Neutrophil (primary cell): ENCODE data around the gene CRTC1.

Experiments used
- H3K27ac ChIP-seq: fragments of 200-600 bp; sonication (generic); 2 replicates; pipeline ENCODE4 v1.5.1; 2016; ENCODE audit warnings: mild to moderate bottlenecking, moderate library complexity
- H3K27me3 ChIP-seq: fragments of 200-600 bp; sonication (generic); 2 replicates; pipeline ENCODE4 v1.6.0; 2016; ENCODE audit warnings: mild to moderate bottlenecking
- H3K36me3 ChIP-seq: fragments of 200-600 bp; sonication (generic); 2 replicates; pipeline ENCODE4 v1.5.1; 2017
- H3K4me1 ChIP-seq, 2 experiments: fragments of 200-600 bp in 1 of 2; sonication (generic) in 1 of 2; 1 replicate in 1 of 2; 2 replicates in 1 of 2; pipeline versions ENCODE4 v1.5.1 to v1.6.1; 2013 to 2016; ENCODE audit warnings: low read depth in 1 of 2, low read length in 1 of 2, mild to moderate bottlenecking in 1 of 2, moderate library complexity in 1 of 2; ENCODE audit not compliant: control insufficient read depth in 1 of 2, insufficient read depth in 1 of 2
- H3K4me3 ChIP-seq, 2 experiments: fragments of 200-600 bp in 1 of 2; sonication (generic) in 1 of 2; 1 replicate in 1 of 2; 2 replicates in 1 of 2; pipeline ENCODE4 v1.5.1; 2013 to 2016; ENCODE audit warnings: low read depth in 1 of 2, low read length in 1 of 2, mild to moderate bottlenecking in 1 of 2, moderate library complexity in 1 of 2
- H3K9me3 ChIP-seq: fragments of 200-600 bp; sonication (generic); 2 replicates; pipeline ENCODE4 v1.5.1; 2016
- TF ChIP-seq, protein P1 (sequence below): fragments of 200-600 bp; sonication (generic); IDR thresholded peaks from 2 replicates; pipeline ENCODE4 v1.5.1; 2016; ENCODE audit warnings: antibody characterized with exemption

Gene CRTC1

DNA sequence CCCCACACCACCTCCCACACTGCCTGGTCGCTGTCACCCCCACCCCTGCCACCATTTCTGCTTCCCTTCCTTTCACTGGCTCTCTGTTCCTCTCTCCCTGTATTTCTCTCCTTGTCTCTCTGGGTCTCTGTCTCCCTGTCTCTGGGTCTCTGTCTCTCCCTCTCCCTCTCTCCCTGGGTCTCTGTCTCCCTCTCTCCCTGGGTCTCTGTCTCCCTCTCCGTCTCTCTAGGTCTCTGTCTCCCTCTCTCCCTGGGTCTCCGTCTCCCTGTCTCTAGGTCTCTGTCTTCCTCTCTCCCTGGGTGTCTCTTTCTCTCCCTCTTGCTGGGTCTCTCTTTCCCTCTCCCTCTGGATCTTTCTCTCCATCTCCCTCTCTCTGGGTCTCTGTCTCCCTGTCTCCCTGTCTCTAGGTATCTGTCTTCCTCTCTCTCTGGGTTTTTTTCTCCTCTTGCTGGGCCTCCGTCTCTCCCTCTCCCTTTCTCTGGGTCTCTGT, 25.1 kb upstream of the CRTC1 start:
- H3K4me3 ChIP-seq = no peak overlapping the region
- H3K27me3 ChIP-seq = peaks cover 8% of the 10 kb centered on the region
- no peak overlapping the region for H3K27ac ChIP-seq
- no peaks in the 10 kb centered on the region for H3K4me1 ChIP-seq
- no peaks in the 10 kb centered on the region for H3K9me3 ChIP-seq
- TF ChIP-seq, protein P1, sequence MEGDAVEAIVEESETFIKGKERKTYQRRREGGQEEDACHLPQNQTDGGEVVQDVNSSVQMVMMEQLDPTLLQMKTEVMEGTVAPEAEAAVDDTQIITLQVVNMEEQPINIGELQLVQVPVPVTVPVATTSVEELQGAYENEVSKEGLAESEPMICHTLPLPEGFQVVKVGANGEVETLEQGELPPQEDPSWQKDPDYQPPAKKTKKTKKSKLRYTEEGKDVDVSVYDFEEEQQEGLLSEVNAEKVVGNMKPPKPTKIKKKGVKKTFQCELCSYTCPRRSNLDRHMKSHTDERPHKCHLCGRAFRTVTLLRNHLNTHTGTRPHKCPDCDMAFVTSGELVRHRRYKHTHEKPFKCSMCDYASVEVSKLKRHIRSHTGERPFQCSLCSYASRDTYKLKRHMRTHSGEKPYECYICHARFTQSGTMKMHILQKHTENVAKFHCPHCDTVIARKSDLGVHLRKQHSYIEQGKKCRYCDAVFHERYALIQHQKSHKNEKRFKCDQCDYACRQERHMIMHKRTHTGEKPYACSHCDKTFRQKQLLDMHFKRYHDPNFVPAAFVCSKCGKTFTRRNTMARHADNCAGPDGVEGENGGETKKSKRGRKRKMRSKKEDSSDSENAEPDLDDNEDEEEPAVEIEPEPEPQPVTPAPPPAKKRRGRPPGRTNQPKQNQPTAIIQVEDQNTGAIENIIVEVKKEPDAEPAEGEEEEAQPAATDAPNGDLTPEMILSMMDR = no peak
- H3K36me3 ChIP-seq = no peaks in the 10 kb centered on the region

DNA sequence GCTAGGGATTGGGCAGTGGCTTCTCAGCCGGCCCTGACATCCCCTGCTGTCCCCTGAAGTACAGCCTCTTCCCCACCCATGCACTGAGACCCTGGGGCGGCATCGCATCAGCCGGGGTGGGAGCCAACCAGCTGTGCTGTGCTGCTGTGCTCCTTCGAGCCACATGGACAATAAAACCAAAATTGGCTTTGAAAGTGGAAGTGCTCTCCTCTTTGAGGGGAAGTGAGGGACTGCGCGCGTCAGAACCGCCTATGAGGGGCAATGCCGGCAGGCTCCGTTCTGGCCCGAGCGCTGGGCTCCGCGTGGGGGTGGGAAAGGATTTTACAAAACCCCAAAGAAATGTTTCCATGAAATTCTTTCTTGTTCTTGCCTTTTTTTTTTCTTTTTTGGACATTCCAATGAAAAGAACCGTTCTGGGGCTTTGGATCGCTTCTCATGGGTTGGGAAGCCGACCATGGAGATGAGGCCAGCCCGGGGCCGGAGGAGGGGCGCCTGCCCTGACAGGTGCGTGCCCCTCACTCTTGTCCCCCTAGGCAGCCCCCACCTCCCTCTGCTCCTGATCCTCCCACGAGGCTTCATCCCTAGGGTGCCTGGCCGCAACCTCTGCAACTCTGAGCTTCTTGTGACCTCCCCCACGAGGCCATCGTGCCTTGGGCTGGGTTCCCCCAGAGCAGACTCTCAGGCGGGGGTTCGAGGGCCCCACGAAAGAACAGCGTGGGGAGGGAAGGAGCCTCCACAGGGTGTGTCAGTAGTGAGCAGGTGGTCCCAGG, 24.0 kb upstream of the CRTC1 start:
- Histone ChIP-seq H3K27ac (no peak overlapping the region), H3K27me3 (peaks cover 8% of the 10 kb centered on the region), H3K9me3 (no peaks in the 10 kb centered on the region), H3K4me3 (no peak overlapping the region), H3K4me1 (no peaks in the 10 kb centered on the region), H3K36me3 (no peaks in the 10 kb centered on the region)
- TF ChIP-seq, protein P1 = no peak

DNA sequence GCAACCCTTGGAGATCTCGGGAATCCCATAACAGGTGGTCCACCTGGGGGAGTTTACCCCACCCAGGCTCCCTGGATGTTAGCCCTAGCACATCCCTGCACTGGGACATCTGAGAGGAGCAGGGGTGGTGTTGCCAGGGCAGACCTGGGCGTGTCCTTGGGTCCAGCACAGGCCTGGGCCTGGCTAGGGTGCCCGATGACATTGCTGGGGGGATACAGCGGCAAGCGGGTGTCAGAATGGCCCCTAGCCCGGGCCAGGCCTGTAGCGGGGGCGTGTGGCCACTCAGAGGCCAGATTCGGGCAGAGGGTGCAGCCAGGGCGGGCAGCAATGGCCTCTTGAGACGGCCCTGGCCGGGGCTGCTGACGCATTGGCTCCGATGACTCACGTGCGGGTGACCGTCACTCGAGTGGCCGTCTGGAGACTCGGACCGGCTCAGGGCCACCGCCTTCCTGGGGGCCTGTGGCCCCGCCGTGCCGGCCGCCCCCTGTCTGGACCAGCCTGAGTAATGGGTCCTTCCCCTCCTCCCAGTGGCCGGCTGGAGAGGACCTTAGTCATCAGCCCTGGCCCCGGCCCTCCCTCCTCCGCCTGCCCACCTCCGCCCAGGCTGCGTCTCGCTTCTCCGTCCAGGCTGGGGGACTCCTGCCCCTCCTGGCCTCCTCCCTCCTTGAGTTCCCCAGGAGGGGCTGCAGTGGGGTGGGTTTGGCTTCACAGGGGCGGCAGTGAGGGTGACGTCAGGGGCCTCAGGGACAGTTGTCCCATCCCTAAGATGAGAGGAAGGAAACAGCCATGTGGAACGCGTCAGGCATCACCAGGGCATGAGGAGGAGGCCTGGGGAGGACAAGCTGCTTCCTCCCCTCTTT, 23.2 kb upstream of the CRTC1 start:
- Histone ChIP-seq H3K9me3 (no peaks in the 10 kb centered on the region), H3K4me1 (no peaks in the 10 kb centered on the region), H3K27me3 (peaks cover 8% of the 10 kb centered on the region), H3K36me3 (peaks cover 2% of the 10 kb centered on the region), H3K4me3 (no peak overlapping the region), H3K27ac (no peak overlapping the region)
- TF ChIP-seq, protein P1 = no peak

DNA sequence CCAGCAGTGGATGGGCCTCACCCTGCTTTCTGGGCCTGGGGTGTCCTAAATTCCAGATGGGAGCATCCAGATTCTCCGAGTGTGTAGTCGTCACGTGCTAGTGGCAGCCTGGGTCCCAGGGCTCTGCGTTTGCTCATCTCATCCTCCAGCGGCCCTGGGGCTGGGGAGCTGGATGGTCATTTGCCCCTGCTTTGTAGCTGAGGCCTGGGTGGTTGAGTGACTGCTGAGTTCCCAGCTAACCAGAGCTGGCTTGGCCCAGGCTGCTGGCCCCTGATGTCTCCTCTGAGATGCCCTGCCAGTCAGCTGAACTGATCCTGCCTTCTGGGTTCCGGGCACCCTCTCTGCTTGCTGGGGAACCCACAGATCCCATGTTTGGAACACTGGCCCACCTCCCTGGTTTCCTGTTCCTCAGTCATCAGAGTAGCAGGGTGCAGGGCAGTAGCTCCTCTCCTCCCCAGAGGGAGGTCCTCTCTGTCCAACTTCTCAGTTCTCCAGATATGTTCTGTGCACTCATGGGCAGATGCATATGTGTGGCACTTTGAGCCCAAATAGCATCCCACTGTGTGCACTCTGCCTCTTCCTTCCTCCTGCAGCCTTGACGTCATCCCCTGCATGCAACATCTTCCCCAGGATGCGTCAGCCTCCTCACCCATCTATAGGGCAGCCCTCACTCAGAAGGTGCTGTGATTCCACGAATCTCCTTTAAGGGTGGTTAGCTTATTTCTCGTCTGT, 22.4 kb upstream of the CRTC1 start:
- H3K9me3 ChIP-seq = no peaks in the 10 kb centered on the region
- peaks cover 8% of the 10 kb centered on the region for H3K27me3 ChIP-seq
- H3K27ac ChIP-seq = no peak overlapping the region
- TF ChIP-seq, protein P1 = no peak
- H3K36me3 ChIP-seq = peaks cover 10% of the 10 kb centered on the region
- H3K4me3 ChIP-seq = no peak overlapping the region
- no peaks in the 10 kb centered on the region for H3K4me1 ChIP-seq

DNA sequence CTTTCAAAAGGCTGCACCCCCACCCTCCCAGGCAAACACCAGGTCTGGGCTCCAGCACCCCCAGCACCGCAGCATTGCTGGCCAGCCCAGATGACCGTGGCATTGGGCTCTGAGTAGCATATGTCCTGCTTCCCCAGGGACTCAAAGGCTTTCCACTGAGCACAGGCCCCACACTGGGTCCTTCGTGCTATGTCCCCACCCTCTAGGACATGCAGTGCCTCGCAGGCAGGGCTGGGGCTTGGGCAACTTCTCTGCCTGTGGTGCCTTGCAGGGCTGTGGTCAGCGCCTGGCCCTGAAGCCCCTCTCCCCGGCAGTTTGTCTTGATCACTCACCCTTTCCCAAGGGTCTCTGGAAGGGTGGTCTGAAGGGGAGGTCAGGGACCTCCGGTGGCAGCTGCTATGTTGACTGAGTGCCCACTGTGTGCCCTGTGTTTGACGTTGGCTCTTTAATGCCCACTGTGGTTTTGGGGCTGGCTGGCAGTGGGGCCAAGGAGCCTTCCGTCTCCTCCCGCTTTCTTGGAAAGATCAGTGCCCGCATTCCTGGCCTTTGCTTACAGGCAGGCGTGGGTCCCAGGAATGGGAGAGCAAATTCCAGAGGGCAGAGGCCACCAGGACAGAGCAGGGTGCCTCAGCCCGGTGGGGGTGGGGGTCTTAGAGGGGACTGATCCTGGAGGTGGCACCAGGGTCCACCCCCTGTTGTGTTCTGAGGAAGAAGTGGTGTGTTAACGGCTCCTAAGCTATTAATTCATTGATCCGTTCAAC, 20.3 kb upstream of the CRTC1 start:
- H3K36me3 ChIP-seq = peaks cover 23% of the 10 kb centered on the region
- no peaks in the 10 kb centered on the region for H3K9me3 ChIP-seq
- TF ChIP-seq, protein P1 = no peak
- no peaks in the 10 kb centered on the region for H3K4me1 ChIP-seq
- no peak overlapping the region for H3K27ac ChIP-seq
- H3K27me3 ChIP-seq = peaks cover 8% of the 10 kb centered on the region
- H3K4me3 ChIP-seq = no peak overlapping the region
